IMR-90 (cell line): ENCODE results near the gene CCDC71. TPM values are rescaled to one million over a fixed set of nuclear protein-coding genes. Genes with fewer than 3 reads are reported as not detected.

ENCODE experiments used
- ATAC-seq: fragments of 200-7000 bp; cut with Tn5 transposase; 2 replicates; pipeline ENCODE4 v1.9.1; 2020; ENCODE audit warnings: low read depth, mild to moderate bottlenecking, moderate library complexity
- BruUV-seq: library from RNA; stranded (reverse); fragments of 400-500 nt; replicated peaks from 2 replicates; lab custom pipeline; 2021; lab: Mats Ljungman, UMichigan
- CTCF ChIA-PET: fragments of 300-600 bp; formaldehyde crosslinking; extraction: SDS; loops from one replicate; lab custom pipeline; 2021; ENCODE audit warnings: antibody characterized with exemption; lab: Yijun Ruan, JAX
- POLR2A ChIA-PET: fragments of 300-600 bp; sonication (Branson Sonifier 250); formaldehyde crosslinking; loops from one replicate; lab custom pipeline; 2022; ENCODE audit warnings: antibody characterized with exemption; ENCODE audit not compliant: unreplicated experiment; lab: Charles Lee
- DNase-seq: peaks from one replicate; pipeline ENCODE4 v3.0.0; 2013
- H2AFZ ChIP-seq: replicated peaks from 2 replicates; pipeline ENCODE3; 2013; ENCODE audit warnings: low read length, mild to moderate bottlenecking; ENCODE audit not compliant: poor library complexity
- H2AK5ac ChIP-seq: 2 replicates; pipeline ENCODE4 v1.6.1; 2013; ENCODE audit warnings: low read depth, low read length, inconsistent platforms
- H2AK9ac ChIP-seq: replicated peaks from 2 replicates; pipeline ENCODE3; 2013; ENCODE audit warnings: mild to moderate bottlenecking, low read depth, low read length, moderate library complexity; ENCODE audit not compliant: poor library complexity
- H2BK120ac ChIP-seq: 2 replicates; pipeline ENCODE4 v1.6.1; 2013; ENCODE audit warnings: low read depth, low read length, inconsistent platforms
- H2BK15ac ChIP-seq: 3 replicates; pipeline ENCODE4 v1.6.1; 2013; ENCODE audit warnings: low read depth, low read length, inconsistent platforms
- H2BK20ac ChIP-seq: 2 replicates; pipeline ENCODE4 v1.6.1; 2013; ENCODE audit warnings: low read depth, mild to moderate bottlenecking, inconsistent platforms, low read length, moderate library complexity
- H2BK5ac ChIP-seq: 2 replicates; pipeline ENCODE4 v1.6.1; 2013; ENCODE audit warnings: mild to moderate bottlenecking, low read depth, low read length, inconsistent platforms; ENCODE audit not compliant: poor library complexity, severe bottlenecking
- H3K14ac ChIP-seq: replicated peaks from 2 replicates; pipeline ENCODE4 v1.6.1; 2013; ENCODE audit warnings: low read depth, low read length, inconsistent platforms
- H3K18ac ChIP-seq: 2 replicates; pipeline ENCODE4 v1.6.1; 2013; ENCODE audit warnings: low read depth, low read length, control low read depth
- H3K23ac ChIP-seq: 2 replicates; pipeline ENCODE4 v1.6.1; 2013; ENCODE audit warnings: low read depth, low read length, inconsistent platforms
- H3K27ac ChIP-seq: 2 replicates; pipeline ENCODE4 v1.5.1; 2013; ENCODE audit warnings: mild to moderate bottlenecking, control low read depth, low read length; ENCODE audit not compliant: insufficient read depth
- H3K27me3 ChIP-seq: 2 replicates; pipeline ENCODE4 v1.6.1; 2013; ENCODE audit warnings: low read length; ENCODE audit not compliant: control insufficient read depth, insufficient read depth
- H3K36me3 ChIP-seq: 2 replicates; pipeline ENCODE4 v1.6.1; 2013; ENCODE audit warnings: low read length, mixed read lengths; ENCODE audit not compliant: control insufficient read depth, insufficient read depth
- H3K4ac ChIP-seq: 2 replicates; pipeline ENCODE4 v1.6.1; 2013; ENCODE audit warnings: low read depth, low read length, inconsistent platforms
- H3K4me1 ChIP-seq: 2 replicates; pipeline ENCODE4 v1.6.1; 2013; ENCODE audit warnings: low read length, mixed read lengths; ENCODE audit not compliant: control insufficient read depth, insufficient read depth
- H3K4me2 ChIP-seq: 2 replicates; pipeline ENCODE4 v1.6.1; 2013; ENCODE audit warnings: low read depth, mild to moderate bottlenecking, control low read depth, low read length, moderate library complexity
- H3K4me3 ChIP-seq: 2 replicates; pipeline ENCODE4 v1.5.1; 2013; ENCODE audit warnings: low read depth, mild to moderate bottlenecking, control low read depth, low read length, moderate library complexity; ENCODE audit not compliant: insufficient read depth
- H3K56ac ChIP-seq: 2 replicates; pipeline ENCODE4 v1.6.1; 2013; ENCODE audit warnings: low read length, inconsistent platforms; ENCODE audit not compliant: insufficient read depth; ENCODE audit errors: extremely low read depth
- H3K79me1 ChIP-seq, 2 experiments: 2 replicates each; pipeline ENCODE4 v1.6.1; 2013; ENCODE audit warnings: low read length in 2 of 2, inconsistent platforms in 1 of 2, low read depth in 1 of 2
- H3K9ac ChIP-seq: 2 replicates; pipeline ENCODE4 v1.6.1; 2013; ENCODE audit warnings: low read depth, low read length, control low read depth
- H3K9me1 ChIP-seq: 2 replicates; pipeline ENCODE4 v1.6.1; 2013; ENCODE audit warnings: low read length, inconsistent platforms; ENCODE audit not compliant: insufficient read depth
- H3K9me3 ChIP-seq: 2 replicates; pipeline ENCODE4 v1.6.1; 2013; ENCODE audit warnings: low read length; ENCODE audit not compliant: control insufficient read depth, insufficient read depth
- H4K20me1 ChIP-seq: 2 replicates; pipeline ENCODE4 v1.6.1; 2013; ENCODE audit warnings: low read length, inconsistent platforms; ENCODE audit not compliant: insufficient read depth
- H4K5ac ChIP-seq: 2 replicates; pipeline ENCODE4 v1.6.1; 2013; ENCODE audit warnings: mild to moderate bottlenecking, low read depth, low read length, control low read depth
- H4K8ac ChIP-seq, 2 experiments: 2 replicates each; pipeline ENCODE4 v1.6.1; 2013; ENCODE audit warnings: low read depth in 2 of 2, low read length in 2 of 2, control low read depth in 1 of 2, inconsistent platforms in 1 of 2
- H4K91ac ChIP-seq: 2 replicates; pipeline ENCODE4 v1.6.1; 2013; ENCODE audit warnings: low read depth, low read length, inconsistent platforms; ENCODE audit not compliant: insufficient read depth
- BHLHE40 ChIP-seq: fragments of 150-350 bp; IDR thresholded peaks from 2 replicates; pipeline ENCODE4 v1.6.1; 2016; ENCODE audit warnings: mild to moderate bottlenecking, low read depth, low read length
- CEBPB ChIP-seq: IDR thresholded peaks from 2 replicates; pipeline ENCODE4 v1.6.1; 2012; ENCODE audit warnings: low read depth, low read length, improper control_type of control experiment
- MAFK ChIP-seq: IDR thresholded peaks from 2 replicates; pipeline ENCODE4 v1.6.1; 2012; ENCODE audit warnings: low read depth, low read length, improper control_type of control experiment
- MAZ ChIP-seq: IDR thresholded peaks from 2 replicates; pipeline ENCODE4 v1.6.1; 2012; ENCODE audit warnings: low read depth, mild to moderate bottlenecking, low read length, improper control_type of control experiment, moderate library complexity, borderline replicate concordance
- POLR2A ChIP-seq: IDR thresholded peaks from 2 replicates; pipeline ENCODE4 v1.6.1; 2012; ENCODE audit warnings: mild to moderate bottlenecking, low read depth, low read length
- RCOR1 ChIP-seq: IDR thresholded peaks from 2 replicates; pipeline ENCODE4 v1.6.1; 2012; ENCODE audit warnings: mild to moderate bottlenecking, low read length, improper control_type of control experiment; ENCODE audit not compliant: insufficient replicate concordance
- RFX5 ChIP-seq: IDR thresholded peaks from 2 replicates; pipeline ENCODE4 v1.8.0; 2012; ENCODE audit warnings: low read depth, mild to moderate bottlenecking, low read length, moderate library complexity
- SMC3 ChIP-seq: fragments of 150-350 bp; IDR thresholded peaks from 2 replicates; pipeline ENCODE4 v1.6.1; 2016; ENCODE audit warnings: low read depth, mild to moderate bottlenecking, antibody characterized with exemption, low read length, moderate library complexity
- USF2 ChIP-seq: fragments of 150-350 bp; IDR thresholded peaks from 2 replicates; pipeline ENCODE4 v1.6.1; 2017; ENCODE audit warnings: mild to moderate bottlenecking, antibody characterized with exemption, low read length, low read depth
- whole genome bisulfite sequencing, 2 experiments: methylation state at CpG; one replicate each; pipeline versions ENCODE4 v1.1.5 to v1.1.7; 2013; ENCODE audit warnings: missing lambda C conversion rate in 2 of 2; ENCODE audit not compliant: insufficient read length in 1 of 2; ENCODE audit errors: extremely low coverage in 2 of 2; 5-methylcytosine and 5-hydroxymethylcytosine counted together
- dilution Hi-C: fragments of 300-500 bp; cut with HindIII; formaldehyde crosslinking; loops from one replicate; pipeline ENCODE4 v1.14.3; 2018; ENCODE audit warnings: low sequenced_read_pairs; ENCODE audit not compliant: unreplicated experiment
- in situ Hi-C: fragments of 300-500 bp; cut with MboI; formaldehyde crosslinking; loops from 3 replicates; pipeline ENCODE4 v1.14.3; 2019; ENCODE audit warnings: low sequenced_read_pairs, inconsistent platforms, mixed read lengths
- intact Hi-C: fragments of 100-400 bp; cut with micrococcal nuclease; formaldehyde crosslinking; loops from 2 replicates; pipeline ENCODE4 v1.10.0; 2022
- polyA plus RNA-seq, 3 experiments: library from polyadenylated mRNA; depleted of rRNA; stranded (reverse); fragments of >200 nt; gene quantifications; 2 replicates each; pipeline ENCODE4 v1.2.3, GENCODE V29; 2012; ENCODE audit warnings: low replicate concordance in 1 of 3
- total RNA-seq: library from RNA; depleted of rRNA; stranded (reverse); fragments of >200 nt; gene quantifications from 2 replicates; pipeline ENCODE4 v1.2.3, GENCODE V29; 2012

Gene CCDC71
- total and polyA plus RNA-seq, 2 of the 4 experiments (the other 2 are of a cell fraction): 29.4 to 35.9 TPM

DNA sequence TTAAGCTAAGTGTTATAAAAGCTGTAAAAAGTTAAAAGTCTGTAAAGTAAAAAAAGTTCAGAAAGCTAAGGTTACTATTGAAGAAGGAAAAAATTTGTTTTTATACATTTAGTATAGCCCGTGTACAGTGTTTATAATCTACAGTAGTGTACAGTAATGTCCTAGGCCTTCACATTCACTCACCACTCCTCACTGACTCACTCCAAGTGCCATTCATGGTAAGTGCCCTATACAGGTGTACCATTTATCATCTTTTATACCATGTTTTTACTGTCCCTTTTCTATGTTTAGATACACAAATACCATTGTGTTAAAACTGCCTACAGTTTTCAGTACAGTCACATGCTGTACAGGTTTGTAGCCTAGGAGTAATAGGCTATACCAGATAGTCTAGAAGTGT lies 8.8 kb downstream of the CCDC71 start:
- Histone ChIP-seq H3K9ac (no peak overlapping the region), H2BK15ac (no peak overlapping the region), H3K36me3 (peaks cover 7% of the 10 kb centered on the region; the same call in 1 of the 2 replicates), H3K23ac (no peak overlapping the region), H3K4me2 (no peak overlapping the region), H3K4ac (no peak overlapping the region), H3K79me1 (peaks cover 11 to 20% of the 10 kb centered on the region in 2 experiments), H4K8ac (no peak overlapping the region), H3K14ac (no peak overlapping the region), H2BK120ac (no peak overlapping the region), H4K20me1 (no peaks in the 10 kb centered on the region; the same call in 1 of the 2 replicates), H2AFZ (no peak overlapping the region), H3K4me3 (no peak overlapping the region), H4K5ac (no peak overlapping the region), H3K27ac (no peak overlapping the region), H2BK20ac (no peak overlapping the region), H2AK5ac (no peak overlapping the region), H2AK9ac (no peak overlapping the region), H3K27me3 (no peaks in the 10 kb centered on the region), H3K9me3 (no peaks in the 10 kb centered on the region), H3K9me1 (peaks cover 7% of the 10 kb centered on the region; the same call in 1 of the 2 replicates), H4K91ac (no peak overlapping the region), H3K4me1 (no peaks in the 10 kb centered on the region), H3K56ac (no peak overlapping the region), H3K18ac (no peak overlapping the region), H2BK5ac (no peak overlapping the region)
- dilution Hi-C loops (no loop called here), in situ Hi-C loops (loop anchor here (25.0 kb wide), 1 partner anchor 280 kb away; the partner anchor contains the start of gene NICN1), intact Hi-C loops (no loop called here)
- ChIA-PET CTCF (no interaction called here), POLR2A (no interaction called here)
- DNase-seq (no peak), ATAC-seq (no peak)
- no CpG with 5 or more reads among the region's 1 CpG for whole genome bisulfite sequencing, 2 experiments
- BruUV-seq: no TSS peak
- TF ChIP-seq MAFK: no peak
- TF ChIP-seq USF2: no peak
- no peak for TF ChIP-seq BHLHE40
- no peak for TF ChIP-seq SMC3
- TF ChIP-seq RFX5: no peak
- TF ChIP-seq MAZ: no peak
- no peak for TF ChIP-seq RCOR1
- TF ChIP-seq CEBPB: no peak
- no peak for TF ChIP-seq POLR2A
